ENCODE data around the gene CCNF. TPM values are rescaled to one million over a fixed set of nuclear protein-coding genes. Genes with fewer than 3 reads are reported as not detected.

The CCNF gene
- total and polyA plus RNA-seq, 4 donors, result 2.0 to 7.5 (median 2.8) TPM

DNA sequence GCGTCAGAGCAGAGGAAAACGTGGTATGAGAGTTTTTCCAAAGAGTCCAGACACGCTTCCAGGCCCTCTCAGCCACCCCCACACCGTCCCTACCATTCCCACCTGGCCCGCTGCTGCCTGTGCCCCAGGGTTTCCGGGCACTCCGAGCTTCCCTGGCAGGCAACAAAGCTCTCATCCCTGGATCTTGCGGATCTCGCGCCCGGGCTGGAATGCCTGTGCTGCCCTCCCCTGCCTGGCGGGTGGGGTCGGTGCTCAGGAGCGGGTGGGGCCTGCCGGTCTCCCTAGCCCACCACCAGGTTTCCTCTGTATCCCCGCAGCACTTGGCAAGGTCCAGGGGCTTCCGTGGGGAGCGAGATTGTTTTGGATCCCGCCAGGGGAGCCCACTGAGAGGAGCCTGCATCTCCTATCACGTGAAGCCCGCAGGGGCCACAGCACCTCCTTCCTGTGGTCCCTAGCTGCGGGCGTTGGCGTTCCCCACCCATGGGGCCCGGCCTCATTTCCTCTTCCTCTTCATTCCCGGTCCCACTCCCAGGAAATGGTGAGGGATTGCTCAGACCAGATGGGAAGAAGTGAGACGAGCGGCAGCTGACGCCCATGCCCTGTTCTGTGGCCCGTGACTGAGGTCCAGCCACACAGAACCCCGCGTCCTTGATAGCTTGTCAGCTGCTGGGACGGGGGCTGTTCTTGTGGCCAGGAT is 56.7 kb downstream of the CCNF start:
- TF ChIP-seq, protein P1, sequence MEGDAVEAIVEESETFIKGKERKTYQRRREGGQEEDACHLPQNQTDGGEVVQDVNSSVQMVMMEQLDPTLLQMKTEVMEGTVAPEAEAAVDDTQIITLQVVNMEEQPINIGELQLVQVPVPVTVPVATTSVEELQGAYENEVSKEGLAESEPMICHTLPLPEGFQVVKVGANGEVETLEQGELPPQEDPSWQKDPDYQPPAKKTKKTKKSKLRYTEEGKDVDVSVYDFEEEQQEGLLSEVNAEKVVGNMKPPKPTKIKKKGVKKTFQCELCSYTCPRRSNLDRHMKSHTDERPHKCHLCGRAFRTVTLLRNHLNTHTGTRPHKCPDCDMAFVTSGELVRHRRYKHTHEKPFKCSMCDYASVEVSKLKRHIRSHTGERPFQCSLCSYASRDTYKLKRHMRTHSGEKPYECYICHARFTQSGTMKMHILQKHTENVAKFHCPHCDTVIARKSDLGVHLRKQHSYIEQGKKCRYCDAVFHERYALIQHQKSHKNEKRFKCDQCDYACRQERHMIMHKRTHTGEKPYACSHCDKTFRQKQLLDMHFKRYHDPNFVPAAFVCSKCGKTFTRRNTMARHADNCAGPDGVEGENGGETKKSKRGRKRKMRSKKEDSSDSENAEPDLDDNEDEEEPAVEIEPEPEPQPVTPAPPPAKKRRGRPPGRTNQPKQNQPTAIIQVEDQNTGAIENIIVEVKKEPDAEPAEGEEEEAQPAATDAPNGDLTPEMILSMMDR (IDR thresholded peaks at IDR 0.05; ENCODE audit: control extremely low read depth, extremely low read depth), result no peak
- H3K36me3 ChIP-seq (ENCODE audit: control insufficient read depth in 4 of 4, insufficient read depth in 4 of 4, low read length in 4 of 4), result peaks cover 0 to 4% (median 0%) of the 10 kb centered on the region in 4 donors
- ATAC-seq (ENCODE audit: insufficient read depth, low FRiP score), result no peak
- no peak for DNase-seq
- no peak overlapping the region for H3K4me3 ChIP-seq
- no peak overlapping the region for H3K9ac ChIP-seq (ENCODE audit: insufficient read depth in 1 of 2, low read length in 2 of 2)
- H3K27ac ChIP-seq (ENCODE audit: low read depth in 1 of 2, low read length in 1 of 2), result peak overlapping the region in 1 of 2 donors; percentile 18
- peaks cover 0 to 57% (median 9%) of the 10 kb centered on the region in 5 donors for H3K4me1 ChIP-seq (ENCODE audit: control insufficient read depth in 5 of 5, insufficient read depth in 5 of 5, low read length in 5 of 5)
- H3K9me3 ChIP-seq (ENCODE audit: control insufficient read depth in 4 of 4, insufficient read depth in 3 of 4, low read length in 3 of 4), result no peaks in the 10 kb centered on the region
- H3K27me3 ChIP-seq (ENCODE audit: control insufficient read depth in 3 of 3, insufficient read depth in 3 of 3, low read length in 2 of 3), result no peaks in the 10 kb centered on the region
- WGBS, 2 donors, result 62 to 67% methylated on average over 33 of the region's 33 CpGs

DNA sequence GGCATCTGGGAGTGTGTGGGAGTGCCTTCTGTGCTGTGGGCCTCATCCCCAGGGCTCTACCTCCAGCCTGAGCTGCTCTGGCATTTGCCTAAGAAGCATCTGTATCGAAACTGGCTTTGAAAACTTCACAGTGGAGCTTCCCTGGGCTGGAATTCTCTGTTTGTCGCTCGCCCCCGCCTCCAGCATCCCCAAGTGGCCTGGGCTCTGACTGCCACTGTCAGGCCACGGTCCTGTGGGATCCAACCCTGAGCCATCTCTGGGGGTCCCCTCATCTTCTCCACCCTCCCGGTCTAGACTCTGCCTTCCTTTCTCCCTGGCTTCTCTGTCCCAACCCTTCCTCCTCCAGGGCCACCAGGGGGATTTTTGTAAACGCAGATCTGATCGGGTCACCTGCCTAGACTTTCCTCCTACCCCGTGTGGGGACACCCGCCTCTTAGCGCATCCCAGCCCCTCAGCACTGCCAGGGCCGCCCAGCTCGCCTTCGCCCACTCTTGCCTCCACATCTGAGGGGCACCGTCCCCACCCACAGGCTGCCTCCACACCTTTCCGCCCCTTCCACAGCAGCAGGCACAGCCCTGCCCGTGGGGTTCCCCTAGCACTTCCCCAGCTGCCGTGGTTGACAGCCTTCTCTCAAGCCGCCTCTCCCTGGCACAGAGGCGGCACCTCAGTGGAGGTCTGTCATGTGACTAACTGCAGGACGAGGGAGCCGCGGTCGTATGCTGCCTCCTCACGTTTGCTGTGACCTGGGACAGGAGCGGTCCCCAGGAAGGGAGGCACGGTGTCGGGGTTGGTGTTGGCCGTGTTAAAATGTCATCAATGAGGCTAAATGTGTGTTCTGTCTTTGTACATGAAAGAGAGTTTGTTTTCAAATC is 57.6 kb downstream of the CCNF start:
- ATAC-seq (ENCODE audit: insufficient read depth, low FRiP score), result peak; percentile 38
- no peak overlapping the region for H3K9ac ChIP-seq (ENCODE audit: insufficient read depth in 1 of 2, low read length in 2 of 2)
- peak in 2 of 3 donors; percentile 48 to 59 for DNase-seq
- H3K27ac ChIP-seq (ENCODE audit: low read depth in 1 of 2, low read length in 1 of 2), result peak overlapping the region in 1 of 2 donors; percentile 18
- no peaks in the 10 kb centered on the region for H3K9me3 ChIP-seq (ENCODE audit: control insufficient read depth in 4 of 4, insufficient read depth in 3 of 4, low read length in 3 of 4)
- peaks cover 0 to 53% (median 9%) of the 10 kb centered on the region in 5 donors for H3K4me1 ChIP-seq (ENCODE audit: control insufficient read depth in 5 of 5, insufficient read depth in 5 of 5, low read length in 5 of 5)
- TF ChIP-seq, protein P1 (IDR thresholded peaks at IDR 0.05; ENCODE audit: control extremely low read depth, extremely low read depth), result peak; percentile 28
- WGBS, 2 donors, result 45 to 58% methylated on average over 29 of the region's 29 CpGs
- peaks cover 0 to 4% (median 0%) of the 10 kb centered on the region in 4 donors for H3K36me3 ChIP-seq (ENCODE audit: control insufficient read depth in 4 of 4, insufficient read depth in 4 of 4, low read length in 4 of 4)
- no peak overlapping the region for H3K4me3 ChIP-seq
- H3K27me3 ChIP-seq (ENCODE audit: control insufficient read depth in 3 of 3, insufficient read depth in 3 of 3, low read length in 2 of 3), result no peaks in the 10 kb centered on the region

DNA sequence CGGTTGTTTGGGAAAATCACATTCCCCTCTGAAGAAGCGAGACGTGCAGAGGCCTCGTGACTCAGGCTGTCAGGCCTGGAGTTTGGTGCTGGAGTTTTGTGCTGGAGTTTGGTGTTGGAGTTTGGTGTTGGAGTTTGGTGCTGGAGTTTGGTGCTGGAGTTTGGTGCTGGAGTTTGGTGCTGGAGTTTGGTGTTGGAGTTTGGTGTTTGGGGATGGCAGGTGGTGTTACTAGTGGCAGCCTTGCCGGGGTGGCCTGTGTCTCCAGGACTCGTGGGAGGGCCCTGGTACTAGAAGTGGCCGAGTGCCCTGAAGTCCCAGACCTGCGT is 58.2 kb downstream of the CCNF start:
- Histone ChIP-seq H3K9ac (ENCODE audit: insufficient read depth in 1 of 2, low read length in 2 of 2) (no peak overlapping the region), H3K27me3 (ENCODE audit: control insufficient read depth in 3 of 3, insufficient read depth in 3 of 3, low read length in 2 of 3) (no peaks in the 10 kb centered on the region), H3K4me1 (ENCODE audit: control insufficient read depth in 5 of 5, insufficient read depth in 5 of 5, low read length in 5 of 5) (peaks cover 0 to 47% (median 9%) of the 10 kb centered on the region in 5 donors)

More for the DNA sequence above, 58.2 kb downstream of the CCNF start:
- Histone ChIP-seq H3K36me3 (ENCODE audit: control insufficient read depth in 4 of 4, insufficient read depth in 4 of 4, low read length in 4 of 4) (peaks cover 0 to 4% (median 0%) of the 10 kb centered on the region in 4 donors), H3K4me3 (no peak overlapping the region), H3K27ac (ENCODE audit: low read depth in 1 of 2, low read length in 1 of 2) (peak overlapping the region in 1 of 2 donors; percentile 15), H3K9me3 (ENCODE audit: control insufficient read depth in 4 of 4, insufficient read depth in 3 of 4, low read length in 3 of 4) (no peaks in the 10 kb centered on the region)
- TF ChIP-seq, protein P1 (IDR thresholded peaks at IDR 0.05; ENCODE audit: control extremely low read depth, extremely low read depth), result no peak
- DNase-seq (no peak), ATAC-seq (ENCODE audit: insufficient read depth, low FRiP score) (no peak)
- 46 to 63% methylated on average over 8 of the region's 8 CpGs for WGBS, 2 donors
